Gastrocnemius medialis (tissue), 4 donors: Measurements from ENCODE around the gene WDR20. TPM values are rescaled to one million over a fixed set of nuclear protein-coding genes. Genes with fewer than 3 reads are reported as not detected.
A peak's percentile ranks its signal among the peaks of the same experiment; 100 is the strongest.
"Not testable (repeated sequence)": the region's sequence is repeated elsewhere in the genome, so short reads cannot be mapped to it uniquely, and the experiment has no call there.

Experiments used
- ATAC-seq, 2 donors: fragments of 150-250 bp; one replicate each; pipeline ENCODE4 v1.9.1; 2016
- DNase-seq, 2 donors: peaks; one replicate each; pipeline ENCODE4 v3.0.0-alpha.2; 2019
- H3K27ac ChIP-seq, 4 donors: fragments of 200-600 bp; sonication (generic); 1 replicate in 1 of 4; 2 replicates in 3 of 4; pipeline ENCODE4 v1.5.1; 2016 to 2018; ENCODE audit warnings: mild to moderate bottlenecking in 2 of 4, moderate library complexity in 1 of 4
- H3K27me3 ChIP-seq, 3 donors: fragments of 200-600 bp; sonication (generic) in 2 of 3; 1 replicate in 1 of 3; 2 replicates in 2 of 3; pipeline versions ENCODE4 v1.5.1 to v1.6.0; 2016 to 2019; ENCODE audit warnings: mild to moderate bottlenecking in 1 of 3, moderate library complexity in 1 of 3
- H3K36me3 ChIP-seq, 2 donors: fragments of 200-600 bp; sonication (generic) in 1 of 2; one replicate each; pipeline ENCODE4 v1.5.1; 2017 to 2018
- H3K4me1 ChIP-seq, 2 donors: fragments of 200-600 bp; sonication (generic) in 1 of 2; one replicate each; pipeline ENCODE4 v1.5.1; 2016 to 2017; ENCODE audit warnings: mild to moderate bottlenecking in 2 of 2
- H3K4me3 ChIP-seq, 4 donors: fragments of 200-600 bp; sonication (generic) in 3 of 4; 1 replicate in 1 of 4; 2 replicates in 3 of 4; pipeline ENCODE4 v1.5.1; 2016 to 2019; ENCODE audit warnings: mild to moderate bottlenecking in 2 of 4
- H3K9me3 ChIP-seq, 3 donors: fragments of 200-600 bp; sonication (generic) in 2 of 3; 1 replicate in 1 of 3; 2 replicates in 2 of 3; pipeline ENCODE4 v1.5.1; 2016 to 2019
- POLR2A ChIP-seq, 2 donors: fragments of 450-650 bp; IDR thresholded peaks; one replicate each; pipeline ENCODE4 v1.6.1; 2017; ENCODE audit warnings: antibody characterized with exemption in 2 of 2, mild to moderate bottlenecking in 2 of 2, moderate library complexity in 2 of 2
- in situ Hi-C, 4 donors: fragments of 200-750 bp; cut with MboI; loops; one replicate each; pipeline versions ENCODE4 v1.15.0 to v1.8.0; 2017; ENCODE audit warnings: low sequenced_read_pairs in 4 of 4
- intact Hi-C: fragments of 100-400 bp; cut with DNase I; formaldehyde crosslinking; loops from one replicate; pipeline ENCODE4 v1.15.1; 2023; ENCODE audit warnings: low total_unique reads
- total RNA-seq, 4 donors: library from RNA; depleted of rRNA; stranded (reverse); fragments of >200 nt; gene quantifications; one replicate each; pipeline versions ENCODE4 v1.1.0 to v1.2.3, GENCODE V29; 2016
- TF ChIP-seq, protein P1 (sequence below), 5 experiments: fragments of 450-650 bp in 3 of 5; fragments of 200-600 bp in 2 of 5; sonication (generic) in 2 of 5; IDR thresholded peaks in 4 of 5; conservative IDR thresholded peaks in 1 of 5; 1 replicate in 4 of 5; 2 replicates in 1 of 5; pipeline ENCODE4 v1.5.1; 2016 to 2019; ENCODE audit warnings: antibody characterized with exemption in 5 of 5, mild to moderate bottlenecking in 3 of 5, moderate library complexity in 3 of 5

WDR20 gene
- total RNA-seq, 4 donors from 2014 or later: 18.1 to 49.7 (median 21.0) TPM

DNA sequence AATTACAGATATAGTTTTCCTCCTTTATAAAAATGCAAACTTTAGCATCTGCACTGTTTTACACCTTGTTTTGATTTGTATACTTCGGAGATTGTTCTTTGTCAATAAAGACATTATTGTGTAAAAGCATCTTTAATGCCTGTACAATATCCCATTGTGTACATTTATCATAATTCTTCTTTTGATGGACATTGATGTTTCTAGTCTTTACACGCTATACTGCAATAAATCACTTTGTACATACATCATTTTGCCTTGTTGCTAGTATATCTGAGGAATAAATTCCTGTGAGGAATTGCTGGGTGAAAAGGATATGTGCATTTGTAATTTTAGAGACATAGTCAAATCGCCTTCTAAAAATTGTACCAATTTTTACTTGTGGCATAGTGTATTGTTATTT lies 30.4 kb downstream of the WDR20 start:
- DNase-seq (no peak), ATAC-seq (no peak)
- TF ChIP-seq POLR2A (IDR thresholded peaks at IDR 0.05): no peak
- TF ChIP-seq, protein P1, sequence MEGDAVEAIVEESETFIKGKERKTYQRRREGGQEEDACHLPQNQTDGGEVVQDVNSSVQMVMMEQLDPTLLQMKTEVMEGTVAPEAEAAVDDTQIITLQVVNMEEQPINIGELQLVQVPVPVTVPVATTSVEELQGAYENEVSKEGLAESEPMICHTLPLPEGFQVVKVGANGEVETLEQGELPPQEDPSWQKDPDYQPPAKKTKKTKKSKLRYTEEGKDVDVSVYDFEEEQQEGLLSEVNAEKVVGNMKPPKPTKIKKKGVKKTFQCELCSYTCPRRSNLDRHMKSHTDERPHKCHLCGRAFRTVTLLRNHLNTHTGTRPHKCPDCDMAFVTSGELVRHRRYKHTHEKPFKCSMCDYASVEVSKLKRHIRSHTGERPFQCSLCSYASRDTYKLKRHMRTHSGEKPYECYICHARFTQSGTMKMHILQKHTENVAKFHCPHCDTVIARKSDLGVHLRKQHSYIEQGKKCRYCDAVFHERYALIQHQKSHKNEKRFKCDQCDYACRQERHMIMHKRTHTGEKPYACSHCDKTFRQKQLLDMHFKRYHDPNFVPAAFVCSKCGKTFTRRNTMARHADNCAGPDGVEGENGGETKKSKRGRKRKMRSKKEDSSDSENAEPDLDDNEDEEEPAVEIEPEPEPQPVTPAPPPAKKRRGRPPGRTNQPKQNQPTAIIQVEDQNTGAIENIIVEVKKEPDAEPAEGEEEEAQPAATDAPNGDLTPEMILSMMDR (IDR thresholded peaks at IDR 0.05 in 4 of 5, conservative IDR thresholded peaks at IDR 0.05 in 1 of 5): no peak
- H3K36me3 ChIP-seq: no peaks in the 10 kb centered on the region
- H3K4me1 ChIP-seq: peaks cover 16 to 20% of the 10 kb centered on the region in 2 donors
- no peaks in the 10 kb centered on the region for H3K9me3 ChIP-seq
- no peak overlapping the region for H3K4me3 ChIP-seq
- in situ Hi-C loops (no loop called here), intact Hi-C loops (no loop called here)
- no peak overlapping the region for H3K27ac ChIP-seq
- no peaks in the 10 kb centered on the region for H3K27me3 ChIP-seq

DNA sequence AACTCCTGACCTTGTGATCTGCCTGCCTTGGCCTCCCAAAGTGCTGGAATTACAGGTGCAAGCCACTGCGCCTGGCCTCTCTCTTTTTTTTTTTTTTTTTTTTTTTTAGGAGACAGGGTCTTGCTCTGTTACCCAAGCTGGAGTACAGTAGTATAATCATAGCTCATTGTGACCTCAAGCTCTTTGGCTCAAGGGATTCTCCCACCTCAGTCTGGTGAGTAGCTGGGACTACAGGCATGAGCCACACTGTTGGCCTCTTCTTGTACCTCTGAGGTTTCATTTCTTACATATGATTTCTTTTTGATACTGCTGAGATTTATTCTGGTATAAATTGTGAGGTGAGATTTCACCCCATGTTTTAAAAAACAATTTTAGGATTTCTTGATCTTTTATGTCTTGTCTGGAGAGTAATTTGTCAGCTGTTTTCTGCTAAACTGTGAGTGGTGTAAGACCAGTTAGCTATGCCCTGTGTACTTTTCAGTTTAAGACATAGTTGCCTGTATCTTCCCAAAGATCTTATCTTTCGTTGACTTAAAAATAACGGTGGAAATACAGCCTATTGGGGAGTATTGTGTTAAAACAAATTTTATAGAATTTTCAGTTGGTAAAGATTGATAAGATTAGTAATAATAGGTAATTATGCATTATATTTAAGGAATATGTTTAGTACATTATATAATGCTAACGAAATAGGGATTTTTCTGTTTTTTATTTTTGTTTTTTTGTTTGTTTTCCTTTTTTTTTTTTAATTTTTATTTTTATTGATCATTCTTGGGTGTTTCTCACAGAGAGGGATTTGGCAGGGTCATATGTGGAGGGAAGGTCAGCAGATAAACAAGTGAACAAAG lies 31.7 kb downstream of the WDR20 start:
- Histone ChIP-seq H3K36me3 (no peaks in the 10 kb centered on the region), H3K4me3 (no peak overlapping the region), H3K4me1 (peaks cover 16 to 17% of the 10 kb centered on the region in 2 donors), H3K9me3 (no peaks in the 10 kb centered on the region), H3K27ac (no peak overlapping the region), H3K27me3 (no peaks in the 10 kb centered on the region)
- in situ Hi-C loops: no loop called here
- TF ChIP-seq, protein P1 (IDR thresholded peaks at IDR 0.05 in 4 of 5, conservative IDR thresholded peaks at IDR 0.05 in 1 of 5): no peak
- TF ChIP-seq POLR2A (IDR thresholded peaks at IDR 0.05): no peak
- intact Hi-C loops: no loop called here
- no peak for DNase-seq
- ATAC-seq: no peak

DNA sequence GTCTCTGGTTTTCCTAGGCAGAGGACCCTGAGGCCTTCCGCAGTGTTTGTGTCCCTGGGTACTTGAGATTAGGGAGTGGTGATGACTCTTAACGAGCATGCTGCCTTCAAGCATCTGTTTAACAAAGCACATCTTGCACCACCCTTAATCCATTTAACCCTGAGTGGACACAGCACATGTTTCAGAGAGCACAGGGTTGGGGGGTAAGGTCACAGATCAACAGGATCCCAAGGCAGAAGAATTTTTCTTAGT lies 32.2 kb downstream of the WDR20 start:
- H3K36me3 ChIP-seq, H3K9me3 ChIP-seq, DNase-seq, H3K27me3 ChIP-seq, H3K27ac ChIP-seq, in situ Hi-C loops, intact Hi-C loops, H3K4me3 ChIP-seq, ATAC-seq: not testable (repeated sequence)
- peaks cover 13 to 17% of the 10 kb centered on the region in 2 donors for H3K4me1 ChIP-seq

DNA sequence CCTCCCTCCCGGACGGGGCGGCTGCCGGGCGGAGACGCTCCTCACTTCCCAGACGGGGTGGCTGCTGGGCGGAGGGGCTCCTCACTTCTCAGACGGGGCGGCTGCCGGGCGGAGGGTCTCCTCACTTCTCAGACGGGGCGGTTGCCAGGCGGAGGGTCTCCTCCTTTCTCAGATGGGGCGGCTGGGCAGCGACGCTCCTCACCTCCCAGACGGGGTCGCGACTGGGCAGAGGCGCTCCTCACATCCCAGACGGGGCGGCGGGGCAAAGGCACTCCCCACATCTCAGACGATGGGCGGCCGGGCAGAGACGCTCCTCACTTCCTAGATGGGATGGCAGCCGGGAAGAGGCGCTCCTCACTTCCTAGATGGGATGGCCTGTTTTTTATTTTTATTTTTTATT lies 33.0 kb downstream of the WDR20 start:
- DNase-seq, H3K27ac ChIP-seq, intact Hi-C loops, H3K9me3 ChIP-seq, H3K36me3 ChIP-seq, in situ Hi-C loops, ATAC-seq, H3K4me3 ChIP-seq, H3K27me3 ChIP-seq: not testable (repeated sequence)
- peaks cover 8 to 19% of the 10 kb centered on the region in 2 donors for H3K4me1 ChIP-seq

DNA sequence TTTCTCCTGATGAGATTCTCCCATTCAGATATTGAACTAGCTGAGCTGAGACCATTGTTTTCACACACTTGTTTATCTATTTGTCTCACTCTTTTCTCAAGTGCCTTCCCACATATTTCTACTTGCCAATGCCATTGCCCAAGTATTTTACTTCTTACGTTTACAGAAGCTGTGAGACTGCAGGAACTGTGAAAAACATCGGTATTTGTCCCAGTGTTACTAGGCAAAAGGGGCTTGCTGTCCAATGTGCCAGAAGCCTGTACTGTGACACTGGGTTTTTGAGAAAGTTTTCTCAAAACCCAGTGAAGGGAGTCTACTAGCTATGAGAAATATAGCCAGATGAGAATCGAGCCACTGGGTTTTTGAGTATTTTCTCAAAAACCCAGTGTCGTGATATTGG lies 37.5 kb downstream of the WDR20 start:
- ATAC-seq (no peak), DNase-seq (no peak)
- intact Hi-C loops (no loop called here), in situ Hi-C loops (no loop called here)
- Histone ChIP-seq H3K27me3 (no peaks in the 10 kb centered on the region), H3K4me3 (no peak overlapping the region), H3K4me1 (peaks cover 29 to 31% of the 10 kb centered on the region in 2 donors), H3K9me3 (no peaks in the 10 kb centered on the region), H3K27ac (no peak overlapping the region), H3K36me3 (no peaks in the 10 kb centered on the region)
- TF ChIP-seq, protein P1 (IDR thresholded peaks at IDR 0.05 in 4 of 5, conservative IDR thresholded peaks at IDR 0.05 in 1 of 5): no peak
- no peak for TF ChIP-seq POLR2A (IDR thresholded peaks at IDR 0.05)

DNA sequence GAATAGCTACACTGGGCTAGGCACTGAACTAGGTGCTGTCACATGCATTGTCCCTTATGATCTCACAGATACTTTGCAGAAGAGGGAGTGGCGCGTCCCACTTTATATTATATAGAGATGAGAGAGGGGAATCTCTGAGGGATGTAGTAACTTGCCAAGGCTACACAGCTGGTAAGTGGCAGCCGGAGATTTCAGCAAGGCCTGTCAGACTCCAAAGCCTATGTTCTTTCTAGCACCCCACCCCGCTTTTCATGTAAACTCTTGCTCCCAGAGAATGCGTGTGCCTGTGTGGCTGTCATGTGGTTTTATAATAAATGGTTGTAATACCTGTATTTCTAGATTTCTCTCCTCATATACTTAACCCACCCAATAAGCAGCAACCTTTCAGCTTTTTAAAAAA lies 39.1 kb downstream of the WDR20 start:
- intact Hi-C loops: no loop called here
- TF ChIP-seq POLR2A (IDR thresholded peaks at IDR 0.05): no peak
- TF ChIP-seq, protein P1 (IDR thresholded peaks at IDR 0.05 in 4 of 5, conservative IDR thresholded peaks at IDR 0.05 in 1 of 5): no peak
- Histone ChIP-seq H3K27ac (peak overlapping the region; percentile 26 to 82 (median 80)), H3K4me3 (no peak overlapping the region), H3K9me3 (no peaks in the 10 kb centered on the region), H3K27me3 (no peaks in the 10 kb centered on the region), H3K36me3 (no peaks in the 10 kb centered on the region), H3K4me1 (peaks cover 44 to 45% of the 10 kb centered on the region in 2 donors)
- ATAC-seq: no peak
- in situ Hi-C loops: no loop called here
- DNase-seq: no peak
